ENCODE data around the gene CARS2.

CARS2 gene

GRCh38 chr13:110666255-110666533 lies 39.7 kb downstream of the CARS2 start:
- no peak for TF ChIP-seq CTCF (IDR thresholded peaks at IDR 0.05)
- Histone ChIP-seq H3K4me3 (no peak overlapping the region), H3K27ac (no peak overlapping the region)
- DNase-seq (ENCODE audit: low spot score): no peak

- Histone ChIP-seq H3K27ac (no peak overlapping the region), H3K4me3 (no peak overlapping the region)
- TF ChIP-seq CTCF (IDR thresholded peaks at IDR 0.05): no peak
- no peak for DNase-seq (ENCODE audit: low spot score)
Observed at GRCh38 chr13:110665491-110666254, 40.2 kb downstream of the CARS2 start.

GRCh38 chr13:110664673-110665072 lies 41.2 kb downstream of the CARS2 start:
- H3K27ac ChIP-seq: no peak overlapping the region
- no peak for TF ChIP-seq CTCF (IDR thresholded peaks at IDR 0.05)
- DNase-seq (ENCODE audit: low spot score): no peak
- no peak overlapping the region for H3K4me3 ChIP-seq

GRCh38 chr13:110664041-110664440 lies 41.9 kb downstream of the CARS2 start:
- no peak for DNase-seq (ENCODE audit: low spot score)
- no peak for TF ChIP-seq CTCF (IDR thresholded peaks at IDR 0.05)
- no peak overlapping the region for H3K4me3 ChIP-seq
- no peak overlapping the region for H3K27ac ChIP-seq

GRCh38 chr13:110663491-110663890 lies 42.4 kb downstream of the CARS2 start:
- no peak overlapping the region for H3K27ac ChIP-seq
- no peak for TF ChIP-seq CTCF (IDR thresholded peaks at IDR 0.05)
- DNase-seq (ENCODE audit: low spot score): no peak
- H3K4me3 ChIP-seq: no peak overlapping the region

- H3K27ac ChIP-seq: no peak overlapping the region
- TF ChIP-seq CTCF (IDR thresholded peaks at IDR 0.05): no peak
- no peak for DNase-seq (ENCODE audit: low spot score)
- no peak overlapping the region for H3K4me3 ChIP-seq
Observed at GRCh38 chr13:110662777-110663443, 43.0 kb downstream of the CARS2 start.

- no peak for TF ChIP-seq CTCF (IDR thresholded peaks at IDR 0.05)
- H3K4me3 ChIP-seq: no peak overlapping the region
- no peak overlapping the region for H3K27ac ChIP-seq
- no peak for DNase-seq (ENCODE audit: low spot score)
Observed at GRCh38 chr13:110662091-110662490, 43.8 kb downstream of the CARS2 start.

Measured in coronary artery (tissue), 2 donors.